GM21526 (cell line): Measurements from ENCODE around the gene CDC37.
"Not testable (repeated sequence)": the region's sequence is repeated elsewhere in the genome, so short reads cannot be mapped to it uniquely, and the experiment has no call there.

Experiments used
- ATAC-seq: cut with Tn5 transposase; IDR thresholded peaks from one replicate; pipeline ENCODE4 v1.9.1; 2021; ENCODE audit warnings: moderate library complexity; ENCODE audit not compliant: unreplicated experiment, low FRiP score

CDC37 gene

DNA sequence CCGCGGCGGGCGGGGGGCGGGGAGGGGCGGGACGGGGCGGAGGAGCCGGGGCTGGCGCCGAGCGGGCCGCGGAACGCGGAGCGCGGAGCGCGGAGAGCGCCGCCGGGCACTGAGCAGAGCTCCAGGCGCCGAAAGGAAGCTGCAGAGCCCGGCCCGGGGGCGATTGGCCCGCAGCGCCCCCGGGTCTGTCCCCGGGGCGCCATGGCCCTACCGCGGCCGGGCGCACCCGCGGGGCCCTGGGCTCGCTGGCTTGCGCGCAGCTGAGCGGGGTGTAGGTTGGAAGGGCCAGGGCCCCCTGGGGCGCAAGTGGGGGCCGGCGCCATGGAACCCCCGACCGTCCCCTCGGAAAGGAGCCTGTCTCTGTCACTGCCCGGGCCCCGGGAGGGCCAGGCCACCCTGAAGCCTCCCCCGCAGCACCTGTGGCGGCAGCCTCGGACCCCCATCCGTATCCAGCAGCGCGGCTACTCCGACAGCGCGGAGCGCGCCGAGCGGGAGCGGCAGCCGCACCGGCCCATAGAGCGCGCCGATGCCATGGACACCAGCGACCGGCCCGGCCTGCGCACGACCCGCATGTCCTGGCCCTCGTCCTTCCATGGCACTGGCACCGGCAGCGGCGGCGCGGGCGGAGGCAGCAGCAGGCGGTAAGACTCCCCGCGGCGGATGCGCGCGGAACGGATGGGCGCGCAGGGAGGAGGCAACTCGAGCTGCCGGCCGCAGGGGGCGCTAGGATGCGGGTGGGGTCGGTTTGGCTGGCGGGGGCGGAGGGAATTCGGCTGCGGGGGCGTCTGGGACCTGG, 17.3 kb upstream of the CDC37 start, which contains the start of gene PDE4A:
Gene PDE4A, plus strand, starts transcription at position 95 of the 796 bp plus-strand sequence. Its CDS starts 227 bp downstream, at position 322.
- ATAC-seq = no peak

DNA sequence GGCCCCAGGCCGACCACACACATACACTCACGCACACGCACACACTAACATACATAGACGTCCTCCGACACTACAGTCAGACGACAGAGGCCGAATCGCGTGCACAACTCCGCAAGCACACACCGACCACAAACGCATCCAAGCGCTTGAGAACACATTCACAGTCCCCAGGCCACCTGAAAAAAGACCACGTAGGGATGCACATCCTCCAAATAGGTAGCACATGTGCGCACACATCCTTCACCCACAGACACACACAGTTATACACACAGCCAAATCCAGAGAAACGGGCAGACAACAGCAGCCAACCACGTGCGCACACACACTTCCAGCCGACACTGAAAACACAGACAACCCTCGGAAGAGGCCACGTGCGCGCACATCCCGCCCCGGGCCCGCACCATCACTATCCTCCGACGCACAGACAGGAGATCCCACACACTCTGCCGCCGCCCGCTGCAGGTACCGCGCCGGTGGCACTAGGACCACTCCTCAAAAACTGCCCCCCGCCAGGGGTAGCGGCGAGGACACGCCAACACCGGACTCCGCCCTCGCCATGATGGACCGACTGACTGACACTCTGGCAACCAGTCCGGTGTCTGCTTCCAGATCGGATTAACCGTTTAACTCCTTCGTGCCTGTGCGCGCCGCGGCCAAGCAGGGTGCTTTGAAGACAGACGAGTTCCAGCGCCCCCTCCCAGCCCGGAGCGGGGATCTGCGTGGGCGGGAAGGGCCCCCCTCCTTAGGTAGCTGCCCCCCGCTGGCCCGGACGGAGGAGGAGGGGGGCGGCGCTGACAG, 16.5 kb upstream of the CDC37 start:
- ATAC-seq = no peak

DNA sequence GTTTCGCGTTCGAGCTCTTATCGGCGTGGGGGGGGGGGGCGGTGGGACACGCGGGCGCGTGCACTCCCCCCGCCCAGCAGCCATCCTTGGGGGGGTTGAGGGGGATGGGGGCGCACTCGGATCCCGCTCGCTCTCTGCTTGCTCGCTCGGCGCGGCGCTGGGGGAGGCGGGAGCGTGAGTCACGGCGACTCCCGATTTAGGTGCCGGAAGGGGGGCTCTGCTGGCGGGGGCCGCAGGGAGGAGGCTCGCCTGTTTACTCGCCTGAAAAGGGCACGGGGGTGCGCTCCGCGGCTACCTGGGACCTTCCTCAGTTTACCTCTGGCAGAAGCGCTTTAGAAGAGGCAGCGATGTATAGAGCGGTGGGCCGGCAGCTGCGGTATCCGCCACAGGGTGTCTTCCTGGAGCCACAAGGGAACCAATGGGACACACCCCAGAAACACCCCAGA, 15.9 kb upstream of the CDC37 start:
- ATAC-seq = no peak

DNA sequence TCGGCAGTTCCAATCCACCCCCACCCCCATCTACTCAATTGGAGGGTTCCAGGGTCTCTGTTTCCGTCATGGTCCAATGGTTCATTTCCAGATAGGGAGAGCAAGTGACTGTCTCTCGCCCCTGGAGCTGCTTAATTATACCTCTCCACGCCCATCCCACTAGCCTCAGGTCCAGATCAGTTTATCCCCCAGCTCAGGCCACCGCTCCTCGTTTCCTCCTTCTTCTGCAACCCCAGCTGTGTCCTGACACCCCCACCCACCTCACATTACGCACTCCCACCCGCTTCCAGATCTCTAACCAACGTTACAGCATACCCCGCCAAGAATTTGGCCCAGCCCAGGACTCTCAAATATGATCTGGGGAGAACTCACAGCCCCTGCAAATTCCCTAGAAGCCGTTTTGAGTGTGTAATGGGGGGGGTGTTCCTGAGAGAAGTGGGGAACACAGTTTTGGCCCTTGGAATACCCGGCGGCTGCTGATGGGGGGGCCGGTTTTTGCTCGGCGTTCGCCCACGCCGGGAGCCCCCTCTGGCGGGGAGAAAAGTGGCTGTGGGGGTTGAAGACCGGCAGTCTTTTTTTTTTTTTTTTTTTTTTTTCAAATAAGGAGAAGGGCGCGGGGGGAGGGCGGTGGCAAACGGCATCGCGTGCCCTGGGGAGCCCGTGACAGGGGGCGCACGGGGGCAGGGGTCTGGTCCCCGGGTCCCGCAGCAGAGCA, 15.3 kb upstream of the CDC37 start:
- ATAC-seq = no peak

DNA sequence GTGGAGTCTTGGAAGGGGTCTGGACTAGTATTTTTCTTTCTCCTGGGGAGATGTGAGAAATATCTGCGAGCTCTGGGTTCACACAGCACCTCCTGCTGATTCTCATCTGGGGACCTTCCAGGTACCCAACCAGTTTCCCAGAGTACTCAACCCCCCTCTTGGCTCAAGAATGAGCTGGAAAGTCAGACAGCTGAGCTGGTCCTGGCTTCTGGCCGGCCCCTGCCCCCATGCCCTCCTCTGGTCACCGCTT, 14.8 kb upstream of the CDC37 start:
- no peak for ATAC-seq

DNA sequence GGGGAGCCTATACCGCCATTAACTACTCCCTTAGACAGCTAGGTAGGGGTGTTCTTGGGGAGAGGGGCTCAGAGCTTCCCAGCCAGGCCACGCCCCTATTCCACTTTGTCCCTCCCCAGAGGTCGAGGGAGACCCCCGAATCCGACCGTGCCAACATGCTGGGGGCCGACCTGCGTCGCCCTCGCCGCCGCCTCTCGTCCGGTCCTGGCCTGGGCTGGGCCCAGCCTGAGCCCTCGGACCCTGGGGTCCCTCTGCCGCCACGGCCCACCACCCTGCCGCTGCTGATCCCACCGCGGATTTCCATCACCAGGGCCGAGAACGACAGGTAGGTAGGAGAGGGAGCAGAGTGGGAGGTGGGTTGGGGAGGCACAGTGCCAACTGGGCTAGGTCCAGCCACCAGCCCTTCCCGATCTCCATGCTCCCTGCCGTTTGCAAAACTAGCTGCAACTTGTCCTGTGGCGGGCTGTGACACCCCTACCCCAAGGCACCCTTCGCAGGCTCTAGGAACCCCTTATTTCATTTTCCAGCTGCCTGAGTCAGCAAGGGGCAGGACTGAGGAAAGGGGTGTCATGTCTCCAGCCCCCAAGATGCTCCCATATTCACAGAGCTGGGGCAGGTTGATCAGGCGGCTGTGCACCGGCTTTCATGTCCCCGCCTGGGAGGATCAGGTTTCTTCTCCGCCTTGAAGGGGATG, 14.3 kb upstream of the CDC37 start:
- no peak for ATAC-seq

DNA sequence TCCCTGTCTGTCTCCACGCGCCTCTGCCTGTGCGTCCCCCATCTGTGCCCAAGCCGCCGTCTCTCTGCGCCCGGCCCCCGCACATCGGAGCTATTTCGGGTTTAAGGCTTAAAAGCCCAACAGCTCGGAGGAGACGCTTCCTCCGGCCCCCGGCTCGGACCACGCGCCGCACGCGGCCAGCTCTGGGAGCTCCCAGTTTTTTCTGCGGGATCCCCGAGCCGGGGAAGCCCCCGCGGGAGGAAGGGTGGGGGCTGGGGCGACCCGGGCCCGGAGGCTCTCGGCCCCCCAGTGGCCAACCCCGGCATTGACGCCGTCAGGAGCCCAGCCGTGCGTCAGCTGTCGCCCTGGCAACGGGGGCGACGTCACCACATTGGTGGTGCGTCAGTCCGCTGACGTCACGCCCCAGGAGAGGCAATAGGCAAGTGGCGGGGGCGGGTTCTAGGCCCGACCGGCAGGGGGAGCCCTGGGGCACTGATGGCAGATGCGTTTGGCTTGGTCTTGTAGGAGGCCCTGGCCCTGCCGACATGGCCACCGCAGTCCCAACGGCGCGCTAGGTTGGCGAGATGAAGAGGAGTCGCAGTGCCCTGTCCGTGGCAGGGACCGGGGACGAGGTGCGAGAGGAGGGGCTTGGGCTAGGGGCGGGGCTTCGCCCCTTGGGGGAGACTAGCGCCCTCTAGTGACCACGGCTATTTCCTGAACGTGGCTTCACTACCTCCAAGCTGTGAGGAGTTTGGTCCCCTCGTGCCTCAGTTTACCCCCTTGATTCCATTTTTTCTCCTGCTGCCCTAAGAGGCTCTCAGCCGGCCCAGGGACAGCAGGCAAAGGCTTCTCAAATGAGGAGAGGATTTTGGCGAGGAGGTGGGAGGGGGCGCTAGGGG, 13.3 kb upstream of the CDC37 start:
- peak; percentile 38 for ATAC-seq

DNA sequence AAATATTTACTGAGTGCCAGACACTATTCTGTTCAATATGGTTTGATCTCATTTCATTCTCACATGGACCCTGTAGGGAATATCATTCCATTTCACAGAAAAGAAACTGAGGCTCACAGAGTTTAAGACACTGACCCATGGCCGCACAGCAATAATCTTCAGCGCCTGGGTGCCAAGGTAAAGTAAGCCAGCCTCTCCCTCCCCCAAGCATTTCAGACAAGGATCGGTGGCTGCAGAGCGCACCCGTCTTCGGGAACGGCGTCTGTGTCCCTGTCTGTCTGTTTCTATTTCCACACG, 12.7 kb upstream of the CDC37 start:
- ATAC-seq = no peak

DNA sequence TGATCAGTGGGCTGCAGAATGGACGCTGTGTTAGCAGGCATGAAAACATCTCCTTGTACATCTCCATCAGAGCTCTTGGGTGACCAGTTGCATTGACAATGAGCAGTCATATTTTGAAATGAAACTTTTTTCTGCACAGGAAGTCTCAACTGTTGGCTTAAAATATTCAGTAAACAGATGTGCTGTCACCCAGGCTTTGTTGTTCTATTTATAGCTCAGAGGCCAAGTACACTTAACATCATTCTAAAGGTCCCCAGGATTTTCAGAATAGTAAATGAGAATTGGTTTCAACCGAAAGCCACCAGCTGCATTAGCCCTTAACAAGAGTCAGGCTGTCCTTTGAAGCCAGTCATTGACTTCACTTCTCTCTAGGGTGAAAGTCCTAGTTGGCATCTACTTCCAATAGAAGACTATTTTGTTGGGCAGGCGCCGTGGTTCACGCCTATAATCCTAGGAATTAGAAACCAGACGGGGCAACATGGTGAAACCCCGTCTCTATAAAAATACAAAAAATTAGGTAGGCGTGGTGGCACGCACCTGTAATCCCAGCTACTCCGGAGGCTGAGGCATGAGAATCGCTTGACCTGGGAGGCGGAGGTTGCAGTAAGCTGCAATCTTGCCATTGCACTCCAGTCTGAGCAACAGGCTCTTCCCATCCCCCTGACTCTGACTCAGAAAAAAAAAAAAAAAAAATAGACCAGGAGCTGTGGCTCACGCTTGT, 9.1 kb upstream of the CDC37 start:
- peak; percentile 47 for ATAC-seq

DNA sequence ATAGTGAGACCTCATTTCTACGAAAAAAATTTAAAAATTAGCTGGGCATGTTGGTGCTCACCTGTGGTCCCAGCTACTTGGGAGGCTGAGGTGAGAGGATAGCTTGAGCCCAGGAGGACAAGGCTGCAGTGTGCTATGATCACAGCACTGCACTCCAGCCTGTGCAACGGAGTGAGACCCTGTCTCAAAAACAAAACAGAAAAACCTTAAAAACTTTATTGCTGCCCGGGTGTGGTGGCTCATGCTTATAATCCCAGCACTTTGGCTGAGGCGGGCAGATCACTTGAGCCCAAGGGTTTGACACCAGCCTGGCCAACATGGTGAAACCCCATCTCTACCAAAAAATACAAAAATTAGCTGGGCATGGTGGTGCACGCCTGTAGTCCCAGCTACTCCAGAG, 7.9 kb upstream of the CDC37 start:
- not testable (repeated sequence) for ATAC-seq

DNA sequence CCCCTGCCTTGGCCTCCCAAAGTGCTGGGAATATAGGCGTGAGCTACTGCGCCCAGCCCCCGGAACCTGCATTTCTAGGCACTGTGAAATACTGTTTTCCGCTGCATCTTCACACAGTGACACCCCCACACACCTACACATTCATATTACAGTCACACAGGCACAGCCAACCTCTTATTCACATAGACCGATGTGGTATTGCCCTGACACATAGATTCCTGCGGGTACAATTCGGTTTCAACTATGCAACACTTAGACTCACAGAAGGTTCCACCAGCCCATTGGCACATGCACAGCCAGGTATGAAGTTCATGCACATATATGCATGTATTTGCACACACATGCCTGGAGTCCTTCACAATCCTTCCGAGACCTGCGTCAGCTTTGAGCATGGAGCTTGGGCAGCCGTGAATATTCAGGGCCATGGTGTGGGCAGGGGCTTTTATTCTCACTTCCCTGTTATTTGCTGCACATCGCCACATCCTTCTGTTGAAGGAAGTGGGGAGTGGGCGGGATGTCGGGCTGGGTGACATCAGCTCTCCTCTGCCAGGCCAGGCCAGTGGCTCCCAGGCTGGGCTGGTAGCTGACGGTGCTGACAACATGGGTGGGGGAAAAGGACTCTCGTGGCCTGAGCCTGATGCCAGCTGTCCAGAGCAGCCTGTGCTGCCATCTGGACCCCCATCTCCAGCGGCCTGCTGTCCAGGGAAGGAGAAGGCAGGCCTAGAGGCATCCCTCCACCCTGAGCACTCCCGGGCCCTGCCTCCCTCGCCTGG, 5.4 kb upstream of the CDC37 start:
- ATAC-seq = no peak

DNA sequence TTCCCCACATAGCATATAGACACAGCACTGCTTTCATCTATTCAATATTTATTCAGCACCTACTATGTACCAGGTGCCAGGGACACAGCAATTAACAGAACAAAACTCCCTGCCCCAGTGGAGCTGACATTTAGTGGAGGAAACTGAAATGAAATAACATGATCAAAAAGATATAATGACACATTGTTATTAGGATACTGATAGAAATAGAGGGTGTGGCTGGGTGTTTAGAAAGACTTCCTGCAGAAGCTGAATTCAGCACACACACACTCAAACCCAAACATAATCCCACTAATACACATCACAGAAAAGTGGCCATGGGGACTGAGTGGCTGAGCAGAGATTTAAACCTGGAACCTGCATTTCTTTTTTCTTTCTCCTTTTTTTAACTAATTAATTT, 3.8 kb upstream of the CDC37 start:
- no peak for ATAC-seq

DNA sequence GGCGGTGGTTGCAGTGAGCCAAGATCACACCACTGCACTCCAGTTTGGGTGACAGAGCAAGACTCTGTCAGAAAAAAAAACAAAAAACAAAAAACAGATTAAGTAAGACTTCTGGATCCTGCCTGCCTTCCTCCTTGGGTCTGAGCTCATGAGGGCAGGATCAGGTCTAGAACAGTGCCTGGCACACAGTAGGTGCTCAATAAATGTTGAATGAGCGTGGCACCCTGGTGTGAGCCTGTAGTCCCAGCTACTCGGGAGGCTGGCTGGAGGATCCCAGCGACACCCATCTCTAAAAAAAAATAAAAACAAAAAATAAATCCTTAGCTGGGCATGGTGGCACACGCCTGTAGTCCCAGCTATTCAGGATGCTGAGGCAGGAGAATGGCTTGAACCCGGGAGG, 2.8 kb upstream of the CDC37 start:
- no peak for ATAC-seq

DNA sequence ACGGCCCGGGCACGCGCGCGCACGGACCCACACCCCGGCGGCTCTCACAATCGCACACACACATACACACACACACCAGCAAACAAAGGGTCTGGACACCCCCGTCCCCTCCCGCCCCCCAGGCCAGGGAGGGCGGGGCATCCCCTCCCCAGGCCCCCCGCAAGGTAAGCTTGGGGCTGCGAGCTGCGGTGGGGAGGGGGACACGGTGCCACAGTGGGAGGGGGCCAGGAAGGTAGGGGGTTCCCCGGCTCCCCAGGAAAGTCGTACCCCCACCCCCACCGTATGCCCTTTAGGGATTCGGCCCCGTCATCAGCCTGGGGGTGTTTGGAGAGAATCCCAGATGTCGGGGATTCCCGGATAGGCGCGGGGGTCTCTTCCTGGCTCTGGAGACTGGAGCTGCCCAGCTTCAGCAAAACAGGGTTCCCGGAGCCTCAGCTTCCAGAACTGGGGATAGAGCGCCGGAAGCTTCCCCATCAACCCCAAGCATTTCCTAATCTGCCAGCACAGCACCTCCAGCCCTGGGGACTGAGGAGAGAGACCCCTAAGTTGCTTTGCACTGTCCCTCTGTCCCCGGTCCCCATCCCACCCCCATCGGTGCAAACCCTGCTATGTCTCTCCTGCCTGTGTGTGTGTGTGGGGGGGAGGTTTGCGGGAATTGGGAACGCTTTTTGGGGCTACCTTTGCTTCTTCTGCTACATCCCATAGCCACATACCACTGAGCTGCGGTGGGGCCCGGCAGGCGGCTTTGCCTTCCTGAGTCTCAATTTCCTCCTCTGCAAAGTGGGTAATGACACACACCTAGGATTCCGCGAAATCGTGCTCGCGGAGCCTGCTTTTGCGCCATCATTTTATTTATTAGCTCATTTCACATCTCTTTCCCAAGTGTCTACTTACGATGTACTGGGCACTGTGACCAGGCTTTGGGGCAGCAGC, 1.8 kb upstream of the CDC37 start:
- no peak for ATAC-seq

DNA sequence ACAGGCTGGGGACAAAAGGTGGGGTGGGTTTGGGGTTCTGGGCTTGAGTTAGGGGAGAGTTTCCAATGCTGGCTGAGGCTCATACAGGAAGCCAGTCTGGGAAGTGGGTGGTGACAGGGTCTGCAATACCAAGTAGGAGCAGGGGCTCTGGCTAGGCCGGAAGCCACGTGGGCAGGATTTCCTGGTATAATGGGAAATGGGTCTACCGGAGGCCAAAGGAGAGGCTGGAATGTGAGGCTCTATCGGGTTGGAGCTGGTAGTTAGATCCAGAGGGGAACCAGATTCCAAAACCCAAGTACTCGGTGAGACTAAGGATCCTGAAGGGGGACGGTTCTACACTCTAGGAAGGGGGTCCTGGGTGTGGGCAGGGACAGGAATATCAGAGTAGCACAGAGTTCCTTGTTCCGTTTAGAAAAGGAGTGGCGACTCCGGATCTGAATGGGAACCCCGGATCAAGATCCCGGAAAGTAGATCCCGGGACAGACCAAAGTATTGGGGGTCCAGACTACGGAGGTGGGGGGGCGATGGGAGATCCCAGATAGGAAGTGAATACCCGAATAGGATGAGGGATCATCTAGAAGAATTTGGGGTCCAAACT, 802 bp downstream of the CDC37 start:
- no peak for ATAC-seq

DNA sequence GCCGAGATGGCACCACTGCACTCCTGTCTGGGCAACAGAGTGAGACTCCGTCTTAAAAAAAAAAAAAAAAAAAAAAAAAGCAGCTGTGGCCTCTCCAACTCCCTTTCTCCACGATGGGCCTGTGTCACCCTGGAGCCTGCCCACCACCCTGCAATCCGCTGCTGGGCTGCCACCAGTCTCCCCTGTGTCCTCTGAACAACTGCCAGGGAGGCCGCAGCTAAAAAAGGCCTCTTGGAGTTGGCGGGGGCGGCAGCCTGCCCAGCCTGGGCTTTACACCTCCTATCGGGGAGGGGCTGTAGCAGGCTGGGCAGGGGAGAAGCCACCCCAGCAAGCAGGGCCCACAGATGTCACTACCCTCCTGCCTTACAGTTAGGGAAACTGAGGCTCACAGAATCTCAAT, 3.5 kb downstream of the CDC37 start:
- no peak for ATAC-seq

DNA sequence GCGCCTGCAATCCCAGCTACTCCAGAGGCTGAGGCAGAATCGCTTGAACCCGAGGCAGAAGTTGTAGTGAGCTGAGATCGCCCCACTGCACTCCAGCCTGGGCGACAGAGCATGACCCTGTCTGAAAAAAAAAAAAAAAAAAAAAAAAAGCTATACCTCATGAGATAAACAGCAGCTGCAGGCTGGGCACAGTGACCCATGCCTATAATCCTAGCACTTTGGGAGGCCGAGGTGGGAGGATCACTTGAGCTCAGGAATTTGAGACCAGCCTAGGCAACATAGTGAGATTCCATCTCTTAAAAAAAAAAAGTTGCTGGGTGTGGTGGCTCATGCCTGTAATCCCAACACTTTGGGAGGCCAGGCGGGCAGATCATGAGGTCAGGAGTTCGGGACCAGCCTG, 4.0 kb downstream of the CDC37 start:
- ATAC-seq = not testable (repeated sequence)
